HG03139 (cell line): ENCODE data around the gene ITGB2.

Experiments used
- ATAC-seq: cut with Tn5 transposase; IDR thresholded peaks from one replicate; pipeline ENCODE4 v1.9.1; 2021; ENCODE audit not compliant: unreplicated experiment

ITGB2 gene

GRCh38 chr21:44911384-44912157 lies 9.1 kb downstream of the ITGB2 start:
- ATAC-seq: no peak

GRCh38 chr21:44911068-44911383 lies 9.7 kb downstream of the ITGB2 start:
- no peak for ATAC-seq

GRCh38 chr21:44910229-44911067 lies 10.3 kb downstream of the ITGB2 start:
- no peak for ATAC-seq

- ATAC-seq: no peak
These were observed 11.0 kb downstream of the ITGB2 start for GRCh38 chr21:44909719-44910118.

- ATAC-seq: no peak
These were observed 11.8 kb downstream of the ITGB2 start for GRCh38 chr21:44908908-44909307.

- ATAC-seq: no peak
These were observed 12.5 kb downstream of the ITGB2 start for GRCh38 chr21:44907966-44908895.

- ATAC-seq: no peak
These were observed 13.3 kb downstream of the ITGB2 start for GRCh38 chr21:44907225-44907965.

GRCh38 chr21:44905728-44906090 lies 15.0 kb downstream of the ITGB2 start:
- ATAC-seq: no peak

- ATAC-seq: no peak
These were observed 15.5 kb downstream of the ITGB2 start for GRCh38 chr21:44905016-44905727.

GRCh38 chr21:44904141-44904923 lies 16.4 kb downstream of the ITGB2 start:
- no peak for ATAC-seq

- no peak for ATAC-seq
These were observed 17.0 kb downstream of the ITGB2 start for GRCh38 chr21:44903689-44904088.

- no peak for ATAC-seq
These were observed 17.5 kb downstream of the ITGB2 start for GRCh38 chr21:44903050-44903685.

- ATAC-seq: no peak
These were observed 18.2 kb downstream of the ITGB2 start for GRCh38 chr21:44902268-44903049.

GRCh38 chr21:44901391-44902074 lies 19.2 kb downstream of the ITGB2 start:
- no peak for ATAC-seq

- ATAC-seq: no peak
These were observed 20.0 kb downstream of the ITGB2 start for GRCh38 chr21:44900559-44901251.

GRCh38 chr21:44899768-44900558 lies 20.7 kb downstream of the ITGB2 start:
- no peak for ATAC-seq
